NCI-H1105 (cell line): ENCODE data around the gene MTPN.
A peak's percentile ranks its signal among the peaks of the same experiment; 100 is the strongest.

ENCODE experiments used
- DNase-seq: peaks from one replicate; lab custom pipeline; 2025; lab: John Stamatoyannopoulos, UW

Gene MTPN

DNA sequence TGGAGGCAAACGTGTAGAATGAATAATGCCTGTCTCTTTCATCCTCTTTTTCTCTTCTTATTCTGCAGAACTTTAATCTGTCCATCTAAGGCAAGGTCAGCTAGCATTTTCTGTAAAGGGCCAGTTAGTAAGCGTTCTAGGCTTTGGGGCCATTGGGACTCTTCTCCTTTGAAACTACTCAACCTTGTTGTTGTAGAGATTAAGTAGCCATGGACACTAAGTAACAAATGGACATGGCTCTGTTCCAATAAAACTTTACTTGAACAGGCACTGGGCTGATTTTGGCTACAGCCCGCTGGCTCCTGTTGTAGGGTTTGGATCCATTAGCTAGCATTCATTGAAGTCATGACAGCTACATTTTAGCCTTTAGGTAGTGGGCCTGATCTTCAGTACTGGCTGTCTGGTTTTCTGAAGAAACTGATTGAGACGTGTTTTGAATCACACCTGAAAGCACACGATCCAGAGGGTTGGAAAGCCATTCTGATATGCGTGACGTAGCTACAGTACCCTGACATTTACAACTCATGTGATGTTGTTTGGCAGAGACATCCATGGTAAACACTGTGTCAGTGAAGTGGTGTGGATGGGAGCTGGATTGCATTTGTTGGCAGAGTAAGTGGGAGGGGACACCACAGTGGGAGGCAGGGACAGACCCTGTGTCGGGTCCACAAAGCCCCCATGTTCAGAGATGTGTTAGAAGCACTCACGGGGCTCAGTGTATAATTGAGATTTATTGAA, 92.5 kb downstream of the MTPN start:
- no peak for DNase-seq

DNA sequence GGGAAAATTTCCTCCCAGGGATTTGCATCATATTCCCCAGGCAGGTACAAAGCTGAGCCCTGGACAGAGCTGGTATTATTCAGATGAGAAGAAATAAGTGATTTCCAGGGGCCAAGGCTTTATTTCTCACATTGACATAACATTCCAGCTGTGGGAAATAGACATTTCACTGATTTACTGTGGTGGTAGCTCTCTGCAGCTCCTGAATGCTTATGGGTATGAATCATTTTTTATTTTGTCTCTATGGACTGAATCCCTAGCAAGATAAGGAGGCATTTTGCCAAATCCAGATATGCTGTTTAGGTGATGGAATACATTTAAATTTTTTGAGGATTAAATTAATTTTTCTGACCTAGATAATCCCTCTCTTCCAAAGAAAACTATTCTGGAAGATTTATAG, 97.9 kb downstream of the MTPN start:
- DNase-seq = no peak

DNA sequence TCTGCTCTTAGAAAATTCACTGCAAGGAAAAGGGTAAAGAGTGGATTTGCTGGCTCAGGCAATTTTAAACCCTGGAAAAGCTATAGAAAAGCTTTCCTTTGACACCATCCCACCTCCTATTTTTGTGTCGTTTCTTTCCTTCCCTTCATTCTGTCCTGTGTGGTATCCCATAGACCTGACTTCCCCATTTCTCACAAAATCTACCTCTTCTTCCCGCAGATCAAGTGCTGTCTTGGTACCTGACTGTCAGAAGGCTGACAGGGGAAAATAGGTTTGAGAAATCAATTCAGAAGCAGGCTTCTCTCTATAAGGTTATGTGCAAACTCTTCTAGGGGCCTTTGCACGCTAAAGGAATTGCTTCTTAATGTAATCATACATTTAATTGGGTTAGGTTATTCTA, 98.9 kb downstream of the MTPN start:
- no peak for DNase-seq

DNA sequence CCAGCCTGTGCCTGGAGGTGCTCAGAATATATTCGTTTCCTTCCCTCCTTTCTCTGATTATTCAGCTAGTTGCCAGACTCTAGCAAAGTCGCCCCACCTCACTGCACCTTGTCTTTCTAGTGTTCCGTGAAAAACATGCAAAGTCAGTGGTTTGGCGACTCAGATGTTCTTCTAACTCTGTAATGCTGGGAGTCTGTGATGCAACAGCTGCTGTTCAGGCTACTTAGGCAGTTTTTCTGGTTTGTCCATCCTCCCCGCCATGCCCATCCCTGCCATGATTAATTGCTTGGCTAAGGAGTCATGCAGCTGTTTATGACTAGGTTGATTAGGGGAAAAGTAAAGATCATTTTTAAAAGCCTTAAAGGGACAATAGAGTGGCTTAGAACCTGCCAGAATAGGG, 99.4 kb downstream of the MTPN start:
- peak; percentile 21 for DNase-seq
